Superior temporal gyrus (tissue), 1 donor: ENCODE results near the gene TCF4.
"Not testable (repeated sequence)": the region's sequence is repeated elsewhere in the genome, so short reads cannot be mapped to it uniquely, and the experiment has no call there.

Experiments used
- DNase-seq: peaks from one replicate; pipeline ENCODE4 v3.0.0-alpha.2; 2016; ENCODE audit errors: extremely low spot score

TCF4 gene

DNA sequence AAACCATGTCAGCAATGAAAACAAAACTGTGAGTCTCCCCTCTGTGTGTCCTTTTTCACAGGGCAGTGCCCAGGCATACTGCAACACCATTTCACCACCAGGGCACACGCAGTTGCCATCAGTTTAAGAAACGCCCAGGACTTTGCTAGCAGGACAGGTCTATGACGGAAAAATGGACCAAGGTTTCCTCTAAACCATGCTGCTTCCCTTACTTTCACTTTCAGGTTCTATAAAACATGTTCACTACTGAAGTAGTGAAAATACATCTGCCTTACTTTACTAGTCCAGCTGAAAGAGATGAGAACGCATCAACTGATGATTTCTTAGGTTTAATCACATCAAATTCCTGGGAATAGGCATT lies 110.5 kb downstream of the TCF4 start:
- no peak for DNase-seq

DNA sequence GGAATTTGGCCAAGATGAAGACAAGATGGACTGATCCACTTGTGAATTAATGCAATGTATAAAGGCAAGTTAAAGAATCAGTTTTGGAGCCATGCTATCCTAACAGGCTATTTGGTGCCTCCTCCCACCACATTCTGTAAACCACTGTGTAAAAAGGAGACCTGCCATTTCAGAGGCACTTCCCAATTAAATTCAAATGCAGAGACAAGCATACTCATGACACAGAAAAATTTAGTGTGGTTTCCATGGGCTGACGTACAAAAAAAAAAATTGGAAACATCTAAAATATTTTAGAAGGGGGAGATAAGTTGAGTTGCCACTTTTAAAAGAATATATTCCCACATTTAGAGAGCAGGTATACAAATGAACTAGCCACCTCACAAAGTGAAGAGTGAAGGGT lies 112.1 kb downstream of the TCF4 start:
- no peak for DNase-seq

DNA sequence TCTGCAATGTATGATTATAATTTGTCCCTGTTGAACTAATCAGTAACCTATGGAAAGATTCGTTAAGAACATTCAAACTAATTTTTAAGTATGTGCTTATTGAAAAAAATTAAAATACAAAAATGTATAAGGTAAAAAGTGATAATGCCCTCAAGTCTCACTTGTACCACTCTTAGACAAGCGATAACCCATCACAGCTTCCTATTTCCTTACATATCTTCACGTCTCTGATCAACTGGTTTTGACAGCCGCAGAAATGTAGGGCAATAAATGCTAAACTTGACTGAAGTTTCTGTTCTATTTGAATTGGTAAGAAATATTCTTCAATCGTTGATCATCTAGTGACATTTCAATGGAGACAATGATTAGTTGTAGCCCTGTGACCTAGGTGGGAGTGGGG lies 112.5 kb downstream of the TCF4 start:
- no peak for DNase-seq

DNA sequence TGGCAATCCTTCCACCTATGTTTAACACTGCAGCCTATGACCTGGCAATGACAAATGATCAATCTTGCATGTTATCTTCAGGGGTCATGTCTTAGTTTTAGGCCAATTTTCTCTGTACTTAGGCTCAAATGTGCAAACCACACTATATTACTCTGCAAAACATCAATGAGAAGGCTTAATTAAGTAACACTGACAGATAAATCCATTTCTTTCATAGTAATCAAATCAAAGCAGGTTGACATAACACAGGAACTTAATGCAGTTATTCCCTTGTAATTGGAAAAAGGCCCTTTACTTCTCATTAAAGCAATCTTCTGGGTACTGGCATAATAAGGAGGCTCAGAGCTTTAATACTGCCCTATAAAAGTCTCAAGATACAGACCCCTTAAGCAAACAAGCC lies 114.4 kb downstream of the TCF4 start:
- DNase-seq = no peak

DNA sequence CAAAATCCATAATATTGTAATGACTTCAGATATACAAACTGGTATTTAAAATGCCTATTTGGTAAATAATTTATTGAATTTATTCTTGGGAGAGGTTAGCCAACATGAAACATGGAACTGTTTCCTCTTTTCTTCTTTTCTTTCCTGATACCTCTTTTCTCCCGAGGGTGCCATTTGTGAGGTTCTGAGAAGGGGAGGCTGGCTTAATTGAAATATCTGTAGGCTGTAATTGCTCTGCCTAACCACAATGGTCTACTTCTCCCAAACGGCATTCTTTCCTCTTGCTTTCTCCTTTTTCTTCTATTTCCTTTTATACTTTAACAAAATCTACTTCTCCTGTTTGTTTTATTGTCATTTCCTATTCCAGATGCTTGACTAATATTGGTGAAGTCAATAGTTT lies 114.9 kb downstream of the TCF4 start:
- no peak for DNase-seq

DNA sequence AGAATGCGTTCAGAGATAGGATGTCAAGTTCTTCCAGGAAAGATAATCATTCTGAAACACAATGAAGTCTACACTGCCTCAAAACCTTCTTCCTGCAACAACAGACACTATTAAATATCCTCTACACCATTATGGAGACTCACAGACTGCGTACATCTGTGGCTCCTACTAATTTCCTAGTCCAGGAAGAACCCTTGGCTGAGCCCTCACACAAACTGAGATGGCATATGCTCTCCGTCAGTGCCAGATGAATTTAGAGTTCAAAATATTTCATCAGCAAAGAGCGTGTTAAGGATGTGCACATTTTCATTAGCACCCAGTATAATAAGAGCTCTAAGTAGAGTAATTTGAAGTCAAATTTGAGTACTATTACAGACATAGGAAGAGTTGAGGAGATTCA lies 117.2 kb downstream of the TCF4 start:
- no peak for DNase-seq

DNA sequence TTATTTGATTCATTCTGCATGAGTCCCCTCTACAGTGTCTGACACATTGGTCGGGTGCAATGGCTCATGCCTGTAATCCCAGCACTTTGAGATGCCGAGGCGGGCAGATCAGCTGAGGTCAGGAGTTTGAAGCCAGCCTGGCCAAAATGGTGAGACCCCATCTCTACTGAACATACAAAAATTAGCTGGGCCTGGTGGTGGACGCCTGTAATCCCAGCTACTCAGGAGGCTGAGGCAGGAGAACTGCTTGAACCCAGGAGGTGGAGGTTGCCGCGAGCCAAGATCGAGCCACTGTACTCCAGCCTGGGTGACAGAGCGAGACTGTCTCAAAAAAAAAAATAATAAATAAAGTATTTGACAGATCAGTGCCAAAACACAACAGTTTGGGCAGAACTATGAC lies 118.9 kb downstream of the TCF4 start:
- not testable (repeated sequence) for DNase-seq

DNA sequence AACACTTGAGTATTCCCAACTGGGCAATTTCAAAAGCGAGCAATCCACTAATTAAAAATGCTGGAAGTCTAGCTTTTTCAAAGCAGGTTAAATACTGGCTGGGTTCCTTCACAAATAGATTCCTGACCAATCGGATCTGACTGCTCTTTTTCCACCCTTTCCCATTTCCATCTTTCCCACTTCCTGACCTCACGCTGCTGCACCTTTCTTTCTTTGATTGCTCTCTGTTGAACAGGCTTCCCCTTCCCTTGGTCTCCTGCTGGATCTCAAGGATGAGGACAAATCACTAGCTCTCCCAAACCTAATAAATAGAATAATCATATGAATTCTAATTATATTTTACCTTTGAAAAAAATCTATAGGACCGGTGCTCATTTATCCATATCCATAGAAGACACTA lies 121.2 kb downstream of the TCF4 start:
- DNase-seq = no peak

DNA sequence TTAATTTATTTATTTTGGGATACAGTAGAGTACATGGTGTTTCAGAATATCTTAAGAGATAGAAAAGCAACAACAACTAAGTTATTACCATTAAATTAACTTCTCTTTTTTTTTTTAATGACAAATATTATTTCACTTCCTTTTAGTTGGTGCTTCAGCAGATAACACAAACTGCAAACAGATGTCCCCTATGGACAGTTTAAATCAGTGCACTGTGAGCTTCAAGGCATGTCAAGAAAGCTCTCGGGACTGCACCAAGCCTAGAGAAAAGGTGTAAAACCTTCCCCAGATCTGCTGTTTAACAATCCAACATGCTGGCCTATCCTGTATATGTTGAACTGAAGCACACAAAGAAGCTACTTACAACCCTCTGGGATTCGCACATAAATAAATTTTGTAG lies 122.7 kb downstream of the TCF4 start:
- no peak for DNase-seq

DNA sequence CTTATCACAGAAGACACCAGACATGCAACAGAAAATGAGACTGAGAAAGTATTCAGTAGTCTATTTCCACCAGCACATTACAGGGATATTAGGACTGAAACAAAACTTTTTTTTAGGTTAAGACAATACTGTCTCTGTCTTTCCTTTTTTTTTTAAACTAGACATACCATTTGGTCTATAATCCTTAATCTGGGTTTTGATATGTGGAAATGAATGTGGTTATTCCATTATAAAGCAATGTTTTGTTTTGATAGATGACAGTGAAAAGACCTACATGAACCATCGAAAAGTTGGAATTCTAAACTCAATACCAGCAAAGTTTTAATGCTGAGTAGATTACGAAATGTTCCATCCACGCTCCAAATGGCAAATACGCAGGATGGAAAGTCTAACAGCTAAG lies 123.4 kb downstream of the TCF4 start:
- DNase-seq = no peak

DNA sequence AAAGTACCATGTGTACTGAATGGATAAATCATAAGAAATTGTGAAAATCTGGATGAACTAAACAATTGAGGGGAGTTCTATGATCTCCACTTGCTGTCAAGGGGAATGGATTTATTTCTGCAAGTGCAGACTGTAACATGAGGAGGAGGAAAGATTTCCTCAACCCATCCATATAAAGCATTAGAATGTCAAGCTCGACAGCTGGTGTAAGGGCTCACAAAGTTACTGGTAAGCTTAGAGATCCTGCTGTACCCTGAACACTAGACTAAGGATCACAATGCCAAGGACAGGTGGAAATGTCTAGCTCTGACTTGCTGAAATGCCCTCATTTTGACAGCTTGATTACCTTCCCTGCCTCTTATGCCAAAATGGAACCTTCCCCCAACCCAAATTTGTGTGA lies 125.3 kb downstream of the TCF4 start:
- DNase-seq = no peak

DNA sequence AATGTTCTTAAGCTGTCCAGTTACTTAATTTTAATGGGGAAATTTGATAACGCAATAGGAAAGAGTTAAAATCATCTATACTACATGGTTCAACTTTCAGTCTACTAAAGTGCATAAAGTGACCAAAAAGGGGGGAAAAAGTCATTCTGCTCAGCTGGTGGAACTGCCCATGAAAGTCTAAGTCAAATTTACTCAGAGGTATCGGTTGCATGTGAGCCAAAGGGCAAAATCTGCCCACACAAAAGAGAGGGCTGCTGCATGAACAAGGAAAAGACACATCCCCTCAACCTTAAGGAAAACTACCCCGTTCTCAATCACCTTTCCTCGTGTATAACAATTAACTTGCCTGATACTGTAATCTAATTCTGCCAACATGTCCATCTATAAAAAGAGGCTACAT lies 126.1 kb downstream of the TCF4 start:
- no peak for DNase-seq

DNA sequence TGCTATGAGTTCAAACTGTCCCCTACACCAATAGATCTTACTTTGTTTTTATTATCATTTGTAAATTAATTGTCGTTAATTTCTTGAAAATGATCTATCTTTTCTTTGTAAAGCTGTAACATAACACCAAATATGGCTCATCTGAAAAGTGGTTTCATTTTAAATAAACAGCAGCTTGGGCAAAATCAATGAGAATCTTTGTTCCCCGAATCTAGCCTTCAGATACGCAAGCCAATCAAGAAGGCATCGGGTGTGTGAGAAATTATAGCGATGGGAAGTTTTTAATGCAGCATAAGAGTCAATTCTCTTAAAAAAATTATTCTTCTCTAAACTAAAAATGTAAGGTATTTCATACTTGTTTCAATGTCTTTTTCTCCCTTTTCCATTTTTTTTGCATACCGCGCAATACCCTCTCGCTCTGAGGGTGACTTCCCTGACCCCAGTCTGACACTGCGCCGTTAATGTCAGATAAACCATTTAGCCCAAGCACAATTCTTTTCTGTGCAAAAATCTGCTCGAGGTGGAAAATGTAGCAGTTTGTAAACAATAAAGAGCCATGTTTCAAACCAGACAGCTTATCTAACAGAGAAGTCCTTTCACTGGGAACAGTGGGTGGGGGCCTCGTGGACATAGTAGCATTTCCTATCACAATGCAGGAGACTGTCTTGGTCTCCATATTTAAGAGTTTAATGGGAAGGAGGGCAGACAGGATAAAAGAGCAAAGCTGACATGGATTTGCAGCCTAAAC lies 129.4 kb downstream of the TCF4 start:
- DNase-seq = peak; percentile 84

DNA sequence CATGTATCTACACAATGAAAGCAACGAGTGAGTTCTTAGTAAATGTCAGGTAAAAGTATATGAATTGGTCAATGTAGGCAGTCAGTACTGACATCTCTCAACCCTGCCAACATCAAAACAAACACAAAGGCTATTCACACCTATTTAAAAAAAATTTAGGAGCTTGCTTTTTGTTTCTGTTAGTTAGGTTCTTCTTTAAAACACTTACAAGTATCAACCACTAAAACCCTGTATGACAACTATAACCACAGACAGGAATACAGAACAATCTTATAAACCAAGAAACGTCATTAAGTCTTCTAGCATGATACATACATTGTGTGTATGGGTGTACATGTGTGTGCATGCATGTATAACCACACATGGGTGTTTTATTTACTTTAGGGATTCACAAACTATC lies 131.0 kb downstream of the TCF4 start:
- no peak for DNase-seq

DNA sequence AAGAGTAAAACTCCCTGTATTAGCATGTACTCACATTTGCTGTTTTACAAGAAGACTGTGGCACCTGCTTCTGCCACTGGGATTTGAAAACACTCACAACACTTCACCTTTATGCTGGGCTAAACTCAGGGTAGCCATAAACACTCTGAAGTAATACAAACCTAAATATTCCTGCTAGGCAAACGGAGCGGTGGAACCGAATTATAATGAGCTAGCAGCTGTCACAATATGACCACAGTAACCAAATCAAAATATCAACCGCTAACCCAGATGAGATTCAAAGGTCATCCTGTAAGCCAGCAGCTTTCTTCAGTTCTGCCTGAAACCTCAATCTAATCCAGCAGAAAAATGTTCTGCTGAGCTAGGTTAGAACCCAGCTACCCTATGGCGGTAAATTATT lies 132.1 kb downstream of the TCF4 start:
- DNase-seq = no peak

DNA sequence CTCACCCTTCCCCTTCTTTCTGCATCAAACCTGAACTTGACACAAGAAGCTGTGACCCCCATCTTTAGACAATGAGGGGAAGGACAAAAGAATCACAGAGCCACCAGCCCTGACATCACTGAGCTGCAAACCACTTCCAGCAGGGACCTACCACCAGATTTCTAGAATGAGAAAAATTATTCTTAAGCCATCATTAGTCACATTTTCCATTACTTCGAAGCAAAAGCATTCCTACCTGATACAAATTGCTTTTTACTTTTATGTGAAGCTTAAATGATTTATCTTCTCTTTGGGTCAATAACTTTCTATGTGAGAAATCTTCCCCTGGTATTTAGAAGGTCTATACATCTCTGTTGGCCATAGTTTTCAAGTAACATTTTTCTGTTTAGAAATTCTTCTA lies 134.8 kb downstream of the TCF4 start:
- DNase-seq = no peak

DNA sequence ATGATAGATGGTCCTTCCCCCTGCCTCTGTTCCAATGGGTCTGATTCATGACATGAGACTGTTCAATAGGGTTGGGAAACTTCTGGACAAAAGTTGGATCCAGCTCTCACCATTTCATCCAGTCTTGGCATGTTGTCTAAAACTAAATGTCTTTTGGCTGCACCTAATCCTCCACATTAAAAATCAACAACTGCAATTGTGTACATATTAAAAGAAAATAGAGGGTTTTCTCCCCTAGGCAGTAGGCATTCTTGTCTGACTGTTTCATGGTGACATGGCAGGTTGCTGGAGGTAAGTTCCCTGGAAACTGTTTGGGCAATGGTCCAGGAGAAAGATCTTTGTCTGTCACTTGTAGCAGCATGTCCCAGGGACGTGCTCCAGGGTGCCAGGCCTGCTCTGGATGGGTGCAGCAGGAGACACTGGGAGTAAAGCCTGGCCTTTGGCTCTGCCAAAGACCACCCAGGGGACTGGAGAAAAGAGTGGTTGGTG lies 135.8 kb downstream of the TCF4 start:
- no peak for DNase-seq

DNA sequence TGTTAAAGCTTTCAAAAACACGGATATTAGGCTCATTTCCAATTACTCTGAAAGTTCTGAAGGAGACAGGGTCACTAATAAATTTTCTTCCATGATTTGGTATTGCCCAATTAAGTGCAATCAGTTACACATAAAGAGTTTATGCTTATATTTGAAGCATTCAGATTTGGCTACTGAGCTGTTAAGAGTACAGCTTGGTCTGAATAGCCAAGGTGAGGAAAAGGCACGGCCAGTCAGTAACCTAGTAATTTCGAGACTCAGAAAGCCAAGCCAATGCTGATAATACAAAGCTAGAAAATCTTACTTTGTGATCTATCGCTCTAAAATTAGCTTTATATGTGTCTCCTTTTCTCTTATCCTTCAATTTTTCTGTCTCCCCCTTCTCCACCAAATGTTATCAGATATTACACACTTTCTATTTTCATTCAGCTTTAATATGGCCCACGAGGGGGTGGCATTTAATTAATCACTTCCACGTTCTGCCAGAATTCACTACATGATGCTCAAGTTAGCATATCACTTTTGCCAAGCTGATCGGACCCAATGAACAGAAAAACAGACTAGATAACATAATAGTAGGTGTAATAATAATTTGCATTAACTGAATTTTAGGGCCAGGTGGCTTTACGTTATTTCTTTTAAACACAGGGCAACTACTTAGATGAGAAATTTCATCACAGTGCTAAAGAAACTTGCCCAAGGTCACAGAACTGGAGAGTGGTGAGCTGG lies 138.4 kb downstream of the TCF4 start:
- no peak for DNase-seq

DNA sequence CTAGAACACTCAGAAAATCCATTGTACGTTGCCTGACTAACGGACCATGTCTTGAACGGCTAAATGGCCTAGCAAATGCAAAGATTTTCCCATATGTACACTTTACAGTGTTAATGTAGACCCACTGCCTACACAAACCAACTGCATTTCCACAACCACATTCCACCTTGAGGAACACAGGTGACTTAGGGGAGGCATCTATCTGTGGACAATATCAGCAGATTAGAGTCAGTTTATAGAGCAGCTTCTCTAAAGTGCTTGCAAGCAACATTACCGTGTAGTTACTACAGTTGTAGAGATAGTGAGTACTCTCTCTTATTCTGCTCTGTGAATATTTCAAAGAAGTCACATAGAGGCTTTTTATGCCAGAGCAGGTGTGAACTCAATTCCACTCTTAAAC lies 139.6 kb downstream of the TCF4 start:
- DNase-seq = no peak

DNA sequence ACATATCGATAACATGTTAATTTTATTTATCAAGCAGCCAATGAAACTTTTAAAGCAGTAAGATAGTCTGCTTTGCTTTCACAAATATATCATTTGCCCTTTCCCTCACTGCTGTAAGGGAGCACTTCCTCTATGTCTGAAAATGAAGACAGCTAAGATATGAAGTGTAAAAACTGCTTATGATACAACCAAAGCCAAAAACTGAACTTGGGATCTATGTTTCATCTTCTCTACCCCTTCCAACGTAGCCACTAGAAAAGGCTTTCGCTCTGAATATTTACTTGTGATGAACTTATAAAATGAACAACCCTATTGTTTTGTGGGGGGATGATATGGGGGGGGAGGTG lies 140.3 kb downstream of the TCF4 start:
- no peak for DNase-seq

DNA sequence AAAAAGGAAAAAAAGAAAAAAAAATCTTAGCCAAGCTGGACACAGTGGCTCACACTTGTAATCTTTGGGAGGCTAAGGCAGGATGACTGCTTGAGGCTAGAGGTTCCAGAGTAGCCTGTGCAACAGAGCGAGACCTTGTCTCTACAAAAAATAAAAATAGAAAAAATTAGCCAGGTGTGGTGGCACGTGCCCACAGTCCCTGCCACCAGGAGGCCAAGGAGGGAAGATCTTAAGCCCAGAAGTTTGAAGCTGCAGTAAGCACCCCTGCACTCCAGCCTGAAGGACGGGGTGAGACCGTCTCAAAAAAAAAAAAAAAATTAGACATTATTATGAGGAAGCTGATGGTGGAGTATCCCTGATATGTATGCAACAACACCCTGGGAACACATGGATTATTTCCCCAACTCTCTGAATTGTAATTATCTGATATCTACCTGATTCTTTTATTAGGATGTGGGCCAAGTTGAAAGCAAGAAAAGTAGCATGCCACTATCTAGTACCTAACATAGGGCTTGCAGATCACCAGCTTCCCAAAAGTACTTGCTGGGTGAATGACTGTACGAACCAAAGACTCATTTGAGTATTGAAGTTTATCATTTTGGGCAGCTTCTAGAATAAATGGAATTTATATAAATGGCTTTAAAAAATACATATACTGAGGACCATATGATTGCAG lies 140.9 kb downstream of the TCF4 start:
- no peak for DNase-seq

DNA sequence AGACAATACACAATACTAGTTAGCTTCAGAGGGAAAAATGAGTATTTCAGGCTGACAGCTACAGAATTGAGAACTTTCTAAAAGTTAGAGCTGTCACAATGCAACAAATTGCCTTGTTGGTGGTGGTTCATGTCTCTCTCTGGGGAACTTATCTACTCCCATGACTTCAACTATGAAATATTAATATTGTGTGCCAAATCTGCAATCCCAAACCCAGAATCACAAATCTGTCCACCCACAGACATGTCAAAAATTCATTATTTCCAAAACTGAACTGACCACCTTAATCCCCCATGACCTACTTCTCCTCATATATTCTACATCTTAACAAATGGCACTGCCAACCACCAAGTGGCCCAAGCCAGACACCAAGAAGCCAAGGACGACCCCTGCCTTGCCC lies 143.5 kb downstream of the TCF4 start:
- DNase-seq = no peak

DNA sequence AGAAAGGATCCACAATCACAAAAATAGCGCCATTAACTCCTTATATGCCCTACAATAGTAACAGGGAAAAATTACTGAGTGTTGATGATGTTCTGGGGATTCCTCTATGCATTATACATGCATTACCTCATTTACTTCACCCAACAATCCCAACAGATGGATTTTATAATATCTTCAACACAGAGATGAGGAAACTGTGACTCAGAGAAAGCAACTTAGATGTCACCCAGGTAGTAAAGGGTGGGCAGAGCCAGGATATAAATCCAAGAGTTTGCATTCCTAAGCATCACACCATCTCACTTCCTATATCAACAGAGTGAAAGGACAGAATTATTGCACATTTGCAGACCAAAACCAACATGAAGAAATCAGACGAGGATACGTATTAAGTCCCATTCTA lies 144.2 kb downstream of the TCF4 start:
- no peak for DNase-seq
